NOMO-1 treated with dmso at 0.1 percent for 144 hours (cell line): ENCODE results near the gene CERS5.

Experiments used
- DNase-seq: peaks from one replicate; lab custom pipeline; 2025; ENCODE audit not compliant: unreplicated experiment; lab: John Stamatoyannopoulos, UW

The CERS5 gene

GRCh38 chr12:50167049-50167828 lies at the start of gene CERS5:
Gene CERS5 (minus strand): TSS chr12:50167369. CDS start chr12:50167297, 72 bp downstream.
- peak; percentile 98 for DNase-seq

GRCh38 chr12:50215033-50215432 lies 47.9 kb upstream of the CERS5 start:
- DNase-seq = no peak

GRCh38 chr12:50214018-50214417 lies 46.8 kb upstream of the CERS5 start:
- no peak for DNase-seq

- no peak for DNase-seq
Measured at GRCh38 chr12:50213439-50213838, 46.3 kb upstream of the CERS5 start.

GRCh38 chr12:50212071-50212467 lies 44.9 kb upstream of the CERS5 start:
- no peak for DNase-seq

GRCh38 chr12:50211392-50212070 lies 44.4 kb upstream of the CERS5 start:
- no peak for DNase-seq

GRCh38 chr12:50207424-50207823 lies 40.3 kb upstream of the CERS5 start:
- no peak for DNase-seq

- no peak for DNase-seq
Measured at GRCh38 chr12:50205648-50206047, 38.5 kb upstream of the CERS5 start.

GRCh38 chr12:50203691-50204090 lies 36.5 kb upstream of the CERS5 start:
- DNase-seq = no peak

- no peak for DNase-seq
Measured at GRCh38 chr12:50201987-50202521, 34.9 kb upstream of the CERS5 start.

- DNase-seq = no peak
Measured at GRCh38 chr12:50200552-50201273, 33.5 kb upstream of the CERS5 start.

- DNase-seq = no peak
Measured at GRCh38 chr12:50198829-50199228, 31.7 kb upstream of the CERS5 start.

- no peak for DNase-seq
Measured at GRCh38 chr12:50197297-50197727, 30.1 kb upstream of the CERS5 start.

GRCh38 chr12:50196537-50196936 lies 29.4 kb upstream of the CERS5 start:
- DNase-seq = no peak

- no peak for DNase-seq
Measured at GRCh38 chr12:50195832-50196231, 28.7 kb upstream of the CERS5 start.

GRCh38 chr12:50192908-50193307 lies 25.7 kb upstream of the CERS5 start:
- no peak for DNase-seq

GRCh38 chr12:50192236-50192635 lies 25.1 kb upstream of the CERS5 start:
- DNase-seq = no peak

- no peak for DNase-seq
Measured at GRCh38 chr12:50190859-50191258, 23.7 kb upstream of the CERS5 start.

GRCh38 chr12:50188875-50189575 lies 21.9 kb upstream of the CERS5 start:
- DNase-seq = no peak

- DNase-seq = no peak
Measured at GRCh38 chr12:50188241-50188781, 21.1 kb upstream of the CERS5 start.
